Activated T-helper 1 cell treated with anti-CD3 and anti-CD28 coated beads, Interleukin-12 subunit alpha, Interleukin-12 subunit beta, Interleukin-2, Interleukin-4 antibody, amounts not matched to agents 30 ng/mL and 10 ng/mL and 1 ng/mL, durations not matched to agents 14 hours and 24 hours and 36 hours (primary cell): ENCODE results near the gene EFNA1. TPM values are rescaled to one million over a fixed set of nuclear protein-coding genes. Genes with fewer than 3 reads are reported as not detected.

Experiments
- DNase-seq: peaks from one replicate; pipeline ENCODE4 v3.0.0; 2021; ENCODE audit warnings: low spot score
- H3K27ac Mint-ChIP-seq: one replicate; pipeline ENCODE4 v1.8.0; 2021; ENCODE audit warnings: mild to moderate bottlenecking, mixed read lengths
- H3K27me3 Mint-ChIP-seq: one replicate; pipeline ENCODE4 v1.8.0; 2022; ENCODE audit warnings: mild to moderate bottlenecking, moderate library complexity, mixed read lengths; ENCODE audit not compliant: insufficient read depth
- H3K36me3 Mint-ChIP-seq: one replicate; pipeline ENCODE4 v1.8.0; 2021; ENCODE audit warnings: low read depth, mixed read lengths
- H3K4me1 Mint-ChIP-seq: one replicate; pipeline ENCODE4 v1.8.0; 2021; ENCODE audit warnings: low read depth, mixed read lengths
- H3K4me3 Mint-ChIP-seq: one replicate; pipeline ENCODE4 v1.8.0; 2021; ENCODE audit warnings: mild to moderate bottlenecking, moderate library complexity, mixed read lengths
- H3K9me3 Mint-ChIP-seq: one replicate; pipeline ENCODE4 v1.8.0; 2021; ENCODE audit warnings: mixed read lengths
- intact Hi-C: fragments of 100-400 bp; cut with micrococcal nuclease; formaldehyde crosslinking; loops from one replicate; pipeline ENCODE4 v1.15.1; 2024
- total RNA-seq: library from RNA; stranded (reverse); gene quantifications from 2 replicates; pipeline ENCODE4 v1.2.3, GENCODE V29; 2022

The EFNA1 gene
- total RNA-seq, 1 donor from 2014 or later, result not detected

GRCh38 chr1:155177192-155177917 is 49.7 kb downstream of the EFNA1 start:
- intact Hi-C loops, result loop anchor here (10.0 kb wide), 1 partner anchor 573 kb away; the partner anchor contains the start of gene ADAR
- Mint-ChIP-seq H3K27me3 (peaks cover 2% of the 10 kb centered on the region), H3K27ac (no peak overlapping the region), H3K4me3 (no peak overlapping the region), H3K9me3 (no peaks in the 10 kb centered on the region), H3K36me3 (peaks cover 32% of the 10 kb centered on the region), H3K4me1 (peaks cover 40% of the 10 kb centered on the region)
- DNase-seq, result no peak

- H3K4me1 Mint-ChIP-seq, result peaks cover 37% of the 10 kb centered on the region
- no peak overlapping the region for H3K27ac Mint-ChIP-seq
- no peaks in the 10 kb centered on the region for H3K9me3 Mint-ChIP-seq
- DNase-seq, result no peak
- peaks cover 33% of the 10 kb centered on the region for H3K36me3 Mint-ChIP-seq
- intact Hi-C loops, result loop anchor here (10.0 kb wide), 1 partner anchor 573 kb away; the partner anchor contains the start of gene ADAR
- no peak overlapping the region for H3K4me3 Mint-ChIP-seq
- peaks cover 2% of the 10 kb centered on the region for H3K27me3 Mint-ChIP-seq
Measured at GRCh38 chr1:155177918-155178281, 50.2 kb downstream of the EFNA1 start.

- no peak for DNase-seq
Measured at GRCh38 chr1:155178441-155179111, 50.9 kb downstream of the EFNA1 start.

GRCh38 chr1:155179112-155180031 is 51.7 kb downstream of the EFNA1 start:
- H3K36me3 Mint-ChIP-seq, result peaks cover 37% of the 10 kb centered on the region
- peaks cover 2% of the 10 kb centered on the region for H3K27me3 Mint-ChIP-seq
- no peak for DNase-seq
- no peaks in the 10 kb centered on the region for H3K9me3 Mint-ChIP-seq
- peaks cover 30% of the 10 kb centered on the region for H3K4me1 Mint-ChIP-seq
- peak overlapping the region; percentile 48 for H3K27ac Mint-ChIP-seq
- H3K4me3 Mint-ChIP-seq, result no peak overlapping the region
- intact Hi-C loops, result loop anchor here (1.0 to 10.0 kb wide), 2 partner anchors 8 to 575 kb away; partner anchors contain the start of gene ADAR

More at GRCh38 chr1:155178441-155179111, 50.9 kb downstream of the EFNA1 start:
- Mint-ChIP-seq H3K36me3 (peaks cover 37% of the 10 kb centered on the region), H3K4me3 (no peak overlapping the region), H3K27me3 (peaks cover 2% of the 10 kb centered on the region), H3K4me1 (peaks cover 31% of the 10 kb centered on the region), H3K27ac (peak overlapping the region; percentile 36), H3K9me3 (no peaks in the 10 kb centered on the region)
- intact Hi-C loops, result loop anchor here (1.0 to 10.0 kb wide), 2 partner anchors 9 to 574 kb away; partner anchors contain the start of gene ADAR

GRCh38 chr1:155181371-155182051 is 53.8 kb downstream of the EFNA1 start:
- H3K27ac Mint-ChIP-seq, result no peak overlapping the region
- intact Hi-C loops, result no loop called here
- DNase-seq, result no peak
- H3K9me3 Mint-ChIP-seq, result no peaks in the 10 kb centered on the region
- peaks cover 13% of the 10 kb centered on the region for H3K4me1 Mint-ChIP-seq
- peaks cover 2% of the 10 kb centered on the region for H3K27me3 Mint-ChIP-seq
- peaks cover 35% of the 10 kb centered on the region for H3K36me3 Mint-ChIP-seq
- H3K4me3 Mint-ChIP-seq, result no peak overlapping the region

- Mint-ChIP-seq H3K4me3 (no peak overlapping the region), H3K9me3 (no peaks in the 10 kb centered on the region), H3K27me3 (peaks cover 2% of the 10 kb centered on the region), H3K36me3 (peaks cover 31% of the 10 kb centered on the region), H3K27ac (no peak overlapping the region), H3K4me1 (peaks cover 9% of the 10 kb centered on the region)
- DNase-seq, result no peak
- intact Hi-C loops, result no loop called here
Measured at GRCh38 chr1:155182052-155182550, 54.4 kb downstream of the EFNA1 start.

- Mint-ChIP-seq H3K4me3 (no peak overlapping the region), H3K27ac (no peak overlapping the region), H3K36me3 (peaks cover 28% of the 10 kb centered on the region), H3K27me3 (peaks cover under 1% of the 10 kb centered on the region), H3K4me1 (peaks cover 12% of the 10 kb centered on the region), H3K9me3 (no peaks in the 10 kb centered on the region)
- DNase-seq, result no peak
- intact Hi-C loops, result no loop called here
Measured at GRCh38 chr1:155183775-155184221, 56.1 kb downstream of the EFNA1 start.

GRCh38 chr1:155184351-155184811 is 56.7 kb downstream of the EFNA1 start:
- intact Hi-C loops, result no loop called here
- Mint-ChIP-seq H3K4me3 (no peak overlapping the region), H3K36me3 (peaks cover 23% of the 10 kb centered on the region), H3K27me3 (no peaks in the 10 kb centered on the region), H3K4me1 (peaks cover 12% of the 10 kb centered on the region), H3K9me3 (no peaks in the 10 kb centered on the region), H3K27ac (no peak overlapping the region)
- no peak for DNase-seq

Other genes starting within 250 kb of the EFNA1 start
- gene PMVK, start 191.2 kb upstream of the EFNA1 start, total RNA-seq, result 42.5 and 43.3 TPM in 2 replicates
- gene PBXIP1, start 171.8 kb upstream of the EFNA1 start, total RNA-seq, result 25.1 and 27.9 TPM in 2 replicates
- gene PYGO2, start 166.1 kb upstream of the EFNA1 start, total RNA-seq, result 34.7 and 35.0 TPM in 2 replicates
- gene SHC1, start 157.1 kb upstream of the EFNA1 start, total RNA-seq, result 61.4 and 62.3 TPM in 2 replicates
- gene CKS1B, start 153.2 kb upstream of the EFNA1 start, total RNA-seq, result 151 and 158 TPM in 2 replicates
- 69.2 and 74.3 TPM in 2 replicates for gene FLAD1, start 144.5 kb upstream of the EFNA1 start, total RNA-seq
- 1.5 and 1.8 TPM in 2 replicates for gene LENEP, start 134.3 kb upstream of the EFNA1 start, total RNA-seq
- gene ZBTB7B, start 125.1 kb upstream of the EFNA1 start, total RNA-seq, result 166 and 172 TPM in 2 replicates
- 0.26 and 0.27 TPM in 2 replicates for gene DCST2, start 94.1 kb upstream of the EFNA1 start, total RNA-seq
- not detected in 2 replicates for gene DCST1, start 94.1 kb upstream of the EFNA1 start, total RNA-seq
- gene ADAM15, start 76.6 kb upstream of the EFNA1 start, total RNA-seq, result 82.9 and 86.8 TPM in 2 replicates
- 5.7 and 6.8 TPM in 2 replicates for gene EFNA4, start 64.1 kb upstream of the EFNA1 start, total RNA-seq
- 2.8 and 3.0 TPM in 2 replicates for gene EFNA3, start 49.0 kb upstream of the EFNA1 start, total RNA-seq
- 45.7 and 47.7 TPM in 2 replicates for gene SLC50A1, start 8.0 kb downstream of the EFNA1 start, total RNA-seq
- 43.7 and 45.1 TPM in 2 replicates for gene DPM3, start 12.7 kb downstream of the EFNA1 start, total RNA-seq
- 230 and 238 TPM in 2 replicates for gene KRTCAP2, start 45.4 kb downstream of the EFNA1 start, total RNA-seq
- 10.2 and 12.6 TPM in 2 replicates for gene TRIM46, start 46.0 kb downstream of the EFNA1 start, total RNA-seq
- 9.7 and 10.0 TPM in 2 replicates for gene THBS3, start 80.0 kb downstream of the EFNA1 start, total RNA-seq
- 61.8 and 62.3 TPM in 2 replicates for gene MTX1, start 80.8 kb downstream of the EFNA1 start, total RNA-seq
- 40.3 and 45.5 TPM in 2 replicates for gene ENTREP3, start 127.6 kb downstream of the EFNA1 start, total RNA-seq
- 147 and 168 TPM in 2 replicates for gene SCAMP3, start 134.5 kb downstream of the EFNA1 start, total RNA-seq
- 87.0 and 91.6 TPM in 2 replicates for gene CLK2, start 145.6 kb downstream of the EFNA1 start, total RNA-seq
- gene HCN3, start 149.6 kb downstream of the EFNA1 start, total RNA-seq, result 2.5 and 3.3 TPM in 2 replicates
- gene PKLR, start 173.6 kb downstream of the EFNA1 start, total RNA-seq, result 0.05 and 0.15 TPM in 2 replicates
- 274 and 289 TPM in 2 replicates for gene FDPS, start 181.0 kb downstream of the EFNA1 start, total RNA-seq
- 28.7 and 34.7 TPM in 2 replicates for gene RUSC1, start 193.0 kb downstream of the EFNA1 start, total RNA-seq